IPS-20b (cell line): ENCODE data around the gene COL6A2.

Source experiments
- H3K27ac ChIP-seq: one replicate; pipeline ENCODE4 v1.5.1; 2013; ENCODE audit warnings: low read length
- H3K27me3 ChIP-seq: 2 replicates; pipeline ENCODE4 v1.6.1; 2013; ENCODE audit warnings: mild to moderate bottlenecking, low read length, inconsistent platforms; ENCODE audit not compliant: insufficient read depth
- H3K36me3 ChIP-seq: 2 replicates; pipeline ENCODE4 v1.6.1; 2013; ENCODE audit warnings: low read depth, mild to moderate bottlenecking, inconsistent platforms, low read length, moderate library complexity; ENCODE audit not compliant: insufficient read depth
- H3K4me1 ChIP-seq: 2 replicates; pipeline ENCODE4 v1.6.1; 2013; ENCODE audit warnings: mild to moderate bottlenecking, control low read depth, inconsistent platforms, low read length, moderate library complexity; ENCODE audit not compliant: insufficient read depth
- H3K4me3 ChIP-seq: 2 replicates; pipeline ENCODE4 v1.5.1; 2013; ENCODE audit warnings: mild to moderate bottlenecking, low read length, inconsistent platforms
- H3K9ac ChIP-seq: 2 replicates; pipeline ENCODE4 v1.6.1; 2013; ENCODE audit warnings: low read depth, mild to moderate bottlenecking, inconsistent platforms, low read length, moderate library complexity
- H3K9me3 ChIP-seq: 2 replicates; pipeline ENCODE4 v1.6.1; 2013; ENCODE audit warnings: mild to moderate bottlenecking, low read depth, low read length, inconsistent platforms; ENCODE audit not compliant: insufficient read depth

COL6A2 gene

DNA sequence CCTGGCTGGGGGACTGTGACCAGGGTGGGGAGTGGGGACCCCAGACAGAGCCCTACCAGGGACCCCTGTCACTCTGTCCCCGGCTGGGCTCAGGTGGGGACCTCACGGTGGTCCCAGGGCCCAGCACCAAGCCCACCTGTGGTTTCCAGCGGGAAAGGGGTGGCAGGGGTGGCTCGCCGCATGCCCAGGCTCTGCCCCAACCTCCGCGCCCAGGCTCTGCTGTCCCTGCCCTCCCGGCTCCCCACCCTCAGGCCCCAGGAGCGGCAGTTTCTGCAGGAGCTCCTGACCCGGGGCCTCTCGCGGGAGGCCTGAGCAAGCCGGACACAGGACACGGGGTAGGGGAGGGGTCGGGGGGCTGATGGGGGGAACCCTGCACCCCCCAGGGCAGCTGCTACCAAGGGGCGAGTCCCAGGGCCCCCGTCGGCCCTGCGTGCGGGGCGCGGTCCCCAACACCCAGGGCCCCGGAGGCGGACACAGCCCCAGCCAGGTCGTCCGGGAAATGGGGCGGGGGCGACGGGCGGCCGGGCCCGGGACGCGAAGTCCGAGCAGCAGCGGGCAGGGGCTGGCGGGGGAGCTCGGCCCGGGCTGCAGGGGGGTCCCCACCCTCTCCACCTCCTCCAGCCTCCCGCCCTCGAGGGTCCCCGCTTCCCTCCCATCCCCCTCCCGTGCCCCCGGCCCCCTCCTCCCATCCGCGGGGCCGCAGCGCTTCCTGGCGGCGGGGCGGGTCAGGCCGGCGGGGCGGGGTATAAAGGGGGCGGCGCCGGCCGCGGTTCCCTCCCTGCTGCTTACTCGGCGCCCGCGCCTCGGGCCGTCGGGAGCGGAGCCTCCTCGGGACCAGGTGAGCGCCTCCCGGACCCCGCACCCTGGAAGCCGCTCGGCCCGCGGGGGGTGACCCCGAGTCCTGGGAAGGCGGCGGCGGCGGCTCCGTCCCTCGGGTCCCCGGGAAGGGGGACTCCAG is at the start of gene COL6A2:
Gene COL6A2, plus strand, starts transcription at position 777 of the 958 bp plus-strand sequence.
- peaks cover 31% of the 10 kb centered on the region for H3K27me3 ChIP-seq
- H3K4me3 ChIP-seq = peak within 1 kb of the TSS; percentile 52; the same call in 1 of the 2 replicates
- H3K27ac ChIP-seq = no peak within 1 kb of the TSS
- H3K9me3 ChIP-seq = peaks cover 11% of the 10 kb centered on the region
- H3K4me1 ChIP-seq = no peaks in the 10 kb centered on the region; the same call in 1 of the 2 replicates
- H3K9ac ChIP-seq = no peak within 1 kb of the TSS
- no peaks in the 10 kb centered on the region for H3K36me3 ChIP-seq

- no peak overlapping the region; the same call in 1 of the 2 replicates for H3K9ac ChIP-seq
- no peaks in the 10 kb centered on the region for H3K36me3 ChIP-seq
- H3K4me1 ChIP-seq = peaks cover 11% of the 10 kb centered on the region
- H3K27ac ChIP-seq = peak overlapping the region; percentile 15
- no peaks in the 10 kb centered on the region for H3K9me3 ChIP-seq
- no peaks in the 10 kb centered on the region for H3K27me3 ChIP-seq
- no peak overlapping the region for H3K4me3 ChIP-seq
Observed at GRCh38 chr21:46048926-46049889, 48.7 kb upstream of the COL6A2 start.

DNA sequence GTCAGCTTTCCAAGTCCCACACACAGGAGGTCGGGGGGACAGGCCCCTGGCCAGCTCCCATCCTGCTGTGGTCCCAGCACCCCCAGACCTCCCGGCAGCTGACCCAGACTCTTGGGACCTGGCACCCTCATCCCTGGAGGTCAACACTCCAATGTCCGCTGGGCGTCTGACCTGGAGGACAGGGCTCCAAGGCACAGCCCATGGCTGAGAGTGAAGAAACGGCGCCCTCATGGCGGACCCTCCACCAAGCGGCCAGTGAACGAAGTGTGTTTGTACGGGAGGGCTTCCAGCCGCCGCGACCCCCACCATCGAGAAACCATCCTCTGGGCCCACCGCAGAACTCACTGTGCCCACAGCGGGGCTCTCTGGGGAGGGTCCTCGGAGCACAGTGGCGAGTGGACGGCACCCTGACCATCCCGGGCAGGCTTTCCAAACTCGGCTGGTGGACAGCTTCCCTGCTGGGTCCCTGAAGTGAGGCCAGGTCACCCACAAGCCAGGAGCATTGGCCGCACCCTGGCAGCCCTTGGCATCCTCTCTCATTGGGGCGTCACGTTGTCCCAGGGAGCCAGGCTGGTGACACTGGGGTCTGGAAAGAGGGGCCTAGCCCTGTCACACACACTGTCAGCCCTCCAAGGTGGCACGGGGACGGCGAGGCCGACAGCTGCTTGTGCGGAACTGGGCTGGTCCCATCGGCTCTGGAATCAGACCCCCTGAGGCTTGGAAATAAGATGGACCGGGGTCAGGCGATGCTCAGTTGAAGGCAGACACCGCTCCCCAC is 47.8 kb upstream of the COL6A2 start:
- Histone ChIP-seq H3K27ac (peak overlapping the region; percentile 15), H3K9me3 (no peaks in the 10 kb centered on the region), H3K4me1 (peaks cover 11% of the 10 kb centered on the region), H3K27me3 (no peaks in the 10 kb centered on the region), H3K9ac (no peak overlapping the region), H3K4me3 (no peak overlapping the region), H3K36me3 (no peaks in the 10 kb centered on the region)

DNA sequence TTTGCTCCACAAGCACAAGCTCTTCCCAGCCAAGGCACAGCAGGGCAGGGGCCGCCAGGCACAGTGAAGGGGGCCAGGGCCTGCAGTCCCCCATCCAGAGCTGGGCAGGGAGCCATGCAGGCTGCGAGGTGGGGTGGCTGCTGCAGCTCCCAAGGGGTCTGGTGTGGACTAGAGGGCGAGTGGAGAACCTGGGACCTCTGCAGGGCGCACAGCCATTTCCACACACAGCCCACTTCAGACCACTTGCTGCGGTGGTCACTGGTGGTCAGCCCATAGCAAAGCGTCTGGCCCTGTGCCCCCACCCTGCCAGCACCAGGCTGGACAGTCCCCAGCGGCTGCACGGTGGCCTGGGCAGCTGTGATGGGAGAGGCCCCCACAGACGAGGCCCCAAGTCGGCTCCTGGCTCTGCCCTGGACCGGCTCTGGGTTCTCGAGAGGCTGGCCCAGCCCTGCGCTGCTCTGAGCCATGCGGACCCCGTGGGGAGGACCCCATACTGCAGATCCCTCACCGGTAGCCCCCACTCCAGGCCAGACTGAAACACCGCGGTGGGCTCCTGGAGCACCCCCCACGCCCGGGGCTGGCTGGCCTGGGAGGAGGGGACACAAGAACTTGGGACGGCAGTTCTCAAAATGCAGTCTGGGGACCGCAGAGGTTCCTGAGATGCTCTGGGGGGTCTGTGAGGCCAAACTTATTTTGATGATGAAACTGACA is 47.1 kb upstream of the COL6A2 start:
- no peaks in the 10 kb centered on the region for H3K27me3 ChIP-seq

GRCh38 chr21:46051379-46051770 is 46.5 kb upstream of the COL6A2 start:
- no peaks in the 10 kb centered on the region for H3K9me3 ChIP-seq

More for the DNA sequence above, 47.1 kb upstream of the COL6A2 start:
- Histone ChIP-seq H3K4me3 (no peak overlapping the region), H3K36me3 (no peaks in the 10 kb centered on the region), H3K27ac (no peak overlapping the region), H3K9me3 (no peaks in the 10 kb centered on the region), H3K4me1 (peaks cover 11% of the 10 kb centered on the region), H3K9ac (no peak overlapping the region)

DNA sequence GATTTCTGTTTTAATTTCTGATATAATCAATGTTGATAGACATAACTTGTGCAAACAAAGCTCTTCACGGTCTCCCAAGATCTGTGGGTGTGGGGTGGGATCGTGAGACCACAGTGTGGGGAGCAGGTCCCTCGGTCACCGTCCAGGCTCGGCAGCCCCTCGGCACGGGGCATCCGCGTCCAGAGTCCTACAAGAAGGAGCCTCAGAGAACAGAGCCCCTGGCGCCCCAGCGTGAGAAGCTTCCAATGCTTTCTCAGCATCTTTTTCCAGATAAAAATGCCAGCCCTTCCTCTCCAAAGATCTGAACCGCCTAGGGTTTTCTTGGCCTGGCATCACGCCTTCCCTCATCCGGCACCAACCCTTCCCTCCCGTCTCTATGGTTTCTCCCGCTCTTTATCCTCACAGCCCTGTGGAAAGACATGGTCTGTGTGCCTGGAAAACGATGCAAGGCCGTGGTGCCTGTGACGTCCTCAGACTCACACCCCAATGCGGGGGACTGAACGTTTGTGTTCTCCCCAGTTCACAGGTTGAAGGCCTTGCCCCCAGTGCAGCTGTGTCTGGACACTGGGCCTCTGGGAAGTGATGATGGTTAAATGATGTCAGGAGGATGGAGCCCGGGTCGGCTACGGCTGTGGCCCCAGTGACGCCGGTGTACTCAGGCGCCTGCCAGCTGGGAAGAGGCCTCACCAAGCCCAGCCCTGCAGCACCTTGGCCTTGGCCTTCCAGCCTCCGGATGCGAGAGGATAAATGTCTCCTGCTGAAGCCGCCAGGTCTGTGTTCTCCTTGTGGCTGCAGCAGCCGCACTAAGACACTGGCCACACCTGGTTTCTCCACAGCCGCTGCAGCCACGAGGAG is 45.9 kb upstream of the COL6A2 start:
- Histone ChIP-seq H3K9me3 (no peaks in the 10 kb centered on the region), H3K9ac (no peak overlapping the region), H3K36me3 (no peaks in the 10 kb centered on the region), H3K27me3 (no peaks in the 10 kb centered on the region), H3K4me1 (peaks cover 11% of the 10 kb centered on the region), H3K27ac (no peak overlapping the region), H3K4me3 (no peak overlapping the region)

More at GRCh38 chr21:46051379-46051770, 46.5 kb upstream of the COL6A2 start:
- no peak overlapping the region for H3K9ac ChIP-seq
- no peak overlapping the region for H3K4me3 ChIP-seq
- no peak overlapping the region for H3K27ac ChIP-seq
- no peaks in the 10 kb centered on the region for H3K27me3 ChIP-seq
- H3K4me1 ChIP-seq = peaks cover 11% of the 10 kb centered on the region
- no peaks in the 10 kb centered on the region for H3K36me3 ChIP-seq

GRCh38 chr21:46052703-46053651 is 44.9 kb upstream of the COL6A2 start:
- no peak overlapping the region for H3K27ac ChIP-seq
- H3K27me3 ChIP-seq = no peaks in the 10 kb centered on the region
- H3K36me3 ChIP-seq = no peaks in the 10 kb centered on the region
- H3K4me3 ChIP-seq = no peak overlapping the region
- no peaks in the 10 kb centered on the region for H3K9me3 ChIP-seq
- peaks cover 11% of the 10 kb centered on the region for H3K4me1 ChIP-seq
- H3K9ac ChIP-seq = no peak overlapping the region

GRCh38 chr21:46054031-46054430 is 43.9 kb upstream of the COL6A2 start:
- Histone ChIP-seq H3K9me3 (peaks cover 7% of the 10 kb centered on the region), H3K27ac (no peak overlapping the region), H3K9ac (no peak overlapping the region), H3K4me3 (no peak overlapping the region), H3K4me1 (peaks cover 11% of the 10 kb centered on the region), H3K27me3 (no peaks in the 10 kb centered on the region), H3K36me3 (no peaks in the 10 kb centered on the region)

DNA sequence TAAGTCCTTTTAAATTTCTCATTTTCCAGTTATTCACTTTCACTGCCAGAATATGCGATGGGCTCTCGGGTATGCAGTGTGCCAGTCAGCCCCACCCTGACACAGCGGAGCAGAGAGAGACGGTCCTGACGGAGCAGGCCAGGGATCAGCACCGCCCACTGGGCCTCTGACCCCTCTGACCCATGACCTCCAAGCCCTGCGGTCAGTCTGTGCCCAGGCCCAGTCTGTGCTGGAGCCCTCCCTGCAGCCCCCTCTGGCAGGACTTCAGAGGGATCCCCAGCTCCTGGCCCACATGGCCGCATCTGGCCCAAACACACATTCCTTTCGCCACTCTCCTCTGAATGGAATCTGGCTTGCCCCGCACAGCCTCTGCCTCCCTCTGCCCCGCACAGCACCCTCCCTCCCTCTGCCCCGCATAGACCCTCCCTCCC is 43.4 kb upstream of the COL6A2 start:
- no peaks in the 10 kb centered on the region for H3K36me3 ChIP-seq
- H3K9me3 ChIP-seq = peaks cover 11% of the 10 kb centered on the region
- no peaks in the 10 kb centered on the region for H3K27me3 ChIP-seq
- H3K4me1 ChIP-seq = peaks cover 7% of the 10 kb centered on the region
- H3K27ac ChIP-seq = no peak overlapping the region
- no peak overlapping the region for H3K9ac ChIP-seq
- H3K4me3 ChIP-seq = no peak overlapping the region
